HG03280 (cell line): ENCODE results near the gene BEGAIN.

ENCODE experiments used
- ATAC-seq: cut with Tn5 transposase; IDR thresholded peaks from one replicate; pipeline ENCODE4 v1.9.1; 2021; ENCODE audit warnings: mild to moderate bottlenecking, moderate library complexity; ENCODE audit not compliant: unreplicated experiment

Gene BEGAIN

DNA sequence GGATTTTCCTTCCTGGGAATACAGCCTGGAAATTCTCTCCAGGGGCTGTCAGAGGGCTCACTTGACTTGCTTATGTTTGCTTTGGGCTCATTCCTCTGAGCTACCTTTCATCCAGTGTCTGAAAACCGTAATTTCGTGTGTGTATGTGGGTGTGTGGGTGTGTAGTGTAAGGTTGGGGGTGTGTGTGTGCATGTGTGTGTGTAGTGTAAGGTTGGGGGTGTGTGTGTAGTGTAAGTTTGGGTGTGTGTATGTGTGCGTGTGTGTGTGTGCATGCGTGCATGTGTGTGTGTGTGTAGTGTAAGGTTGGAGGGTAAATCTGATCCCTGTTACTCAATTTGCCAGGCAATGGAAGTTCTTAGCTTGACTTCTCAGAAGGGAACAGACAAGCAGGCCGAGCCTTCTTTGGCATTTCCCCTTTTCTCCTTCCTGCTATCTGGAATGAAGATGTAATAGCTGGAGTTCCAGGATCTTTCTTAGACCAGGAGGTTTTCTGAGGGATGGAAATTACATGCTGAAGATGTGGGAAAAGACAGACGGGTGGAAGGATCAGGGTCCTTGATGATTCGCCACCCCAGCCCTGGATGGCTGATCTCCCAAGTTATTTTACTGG lies 15.5 kb upstream of the BEGAIN start:
- ATAC-seq = no peak

DNA sequence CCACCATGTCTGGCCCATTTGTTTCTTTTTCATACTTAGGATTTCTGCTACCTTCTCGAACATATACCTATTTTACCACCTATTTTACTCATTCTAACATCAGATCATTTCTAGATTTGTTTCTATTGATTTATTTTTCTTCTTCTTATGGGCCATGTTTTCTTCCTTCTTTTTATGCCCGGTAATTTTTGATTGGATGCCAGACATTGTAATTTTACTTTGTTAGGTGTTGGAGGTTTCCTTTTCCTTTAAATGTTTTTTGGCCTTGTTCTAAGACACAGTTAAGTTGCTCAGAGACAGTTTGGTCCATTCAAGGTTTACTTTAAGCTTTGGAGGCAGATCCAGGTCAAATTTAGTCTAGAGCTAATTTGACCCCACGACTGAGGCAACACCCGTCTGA lies 14.7 kb upstream of the BEGAIN start:
- no peak for ATAC-seq

DNA sequence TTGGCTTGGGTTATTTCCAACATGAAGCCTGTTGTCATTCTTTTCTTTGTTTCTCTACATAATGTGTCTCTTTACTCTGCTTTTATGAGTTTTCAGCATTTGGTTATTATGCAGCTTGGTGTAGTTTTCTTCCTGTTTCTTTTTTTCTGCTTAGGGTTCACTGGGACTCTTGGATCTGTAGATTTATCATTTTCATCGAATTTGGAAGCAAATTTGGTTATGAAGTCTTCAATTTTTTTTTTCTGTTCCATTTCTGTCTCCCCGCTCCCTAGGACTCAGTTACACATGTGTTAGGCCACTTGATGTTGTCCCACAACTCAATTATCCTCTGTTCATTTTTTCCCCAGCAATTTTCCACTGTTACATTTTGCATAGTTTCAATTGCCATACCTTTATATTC lies 13.8 kb upstream of the BEGAIN start:
- no peak for ATAC-seq

DNA sequence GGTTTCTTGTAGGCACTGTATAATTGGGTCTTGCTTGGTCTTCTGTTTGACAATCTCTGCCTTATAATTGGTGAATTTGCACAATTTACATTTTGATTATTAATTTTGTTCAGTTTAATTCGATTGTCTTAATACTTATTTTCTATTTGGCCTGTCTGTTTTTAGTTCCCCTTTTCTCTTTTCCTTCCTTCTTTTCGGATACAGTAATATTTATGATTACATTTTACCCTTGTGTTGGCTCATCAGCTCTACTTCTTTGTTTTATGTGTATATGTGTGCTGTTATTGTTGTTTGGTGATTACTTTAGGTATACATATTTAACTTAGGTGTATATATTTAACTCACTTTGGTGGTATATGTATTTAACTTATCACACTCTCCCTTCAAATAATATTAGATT lies 12.8 kb upstream of the BEGAIN start:
- no peak for ATAC-seq

DNA sequence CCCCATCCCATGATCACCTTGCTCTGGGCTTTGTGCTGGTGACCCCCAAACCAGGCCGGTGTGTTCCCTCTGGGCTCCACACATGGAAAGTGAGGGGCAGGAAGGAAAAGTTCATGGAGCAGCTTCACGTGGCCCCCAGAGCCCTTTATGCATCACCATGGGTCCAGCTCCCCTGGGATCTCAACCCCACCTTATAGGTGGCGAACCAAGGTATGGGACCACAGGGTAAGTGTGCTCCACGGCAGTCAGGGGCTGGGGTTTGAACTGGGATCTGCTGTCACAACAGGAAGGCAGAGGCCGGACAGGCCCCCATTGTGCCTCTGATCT lies 7.4 kb upstream of the BEGAIN start:
- no peak for ATAC-seq

DNA sequence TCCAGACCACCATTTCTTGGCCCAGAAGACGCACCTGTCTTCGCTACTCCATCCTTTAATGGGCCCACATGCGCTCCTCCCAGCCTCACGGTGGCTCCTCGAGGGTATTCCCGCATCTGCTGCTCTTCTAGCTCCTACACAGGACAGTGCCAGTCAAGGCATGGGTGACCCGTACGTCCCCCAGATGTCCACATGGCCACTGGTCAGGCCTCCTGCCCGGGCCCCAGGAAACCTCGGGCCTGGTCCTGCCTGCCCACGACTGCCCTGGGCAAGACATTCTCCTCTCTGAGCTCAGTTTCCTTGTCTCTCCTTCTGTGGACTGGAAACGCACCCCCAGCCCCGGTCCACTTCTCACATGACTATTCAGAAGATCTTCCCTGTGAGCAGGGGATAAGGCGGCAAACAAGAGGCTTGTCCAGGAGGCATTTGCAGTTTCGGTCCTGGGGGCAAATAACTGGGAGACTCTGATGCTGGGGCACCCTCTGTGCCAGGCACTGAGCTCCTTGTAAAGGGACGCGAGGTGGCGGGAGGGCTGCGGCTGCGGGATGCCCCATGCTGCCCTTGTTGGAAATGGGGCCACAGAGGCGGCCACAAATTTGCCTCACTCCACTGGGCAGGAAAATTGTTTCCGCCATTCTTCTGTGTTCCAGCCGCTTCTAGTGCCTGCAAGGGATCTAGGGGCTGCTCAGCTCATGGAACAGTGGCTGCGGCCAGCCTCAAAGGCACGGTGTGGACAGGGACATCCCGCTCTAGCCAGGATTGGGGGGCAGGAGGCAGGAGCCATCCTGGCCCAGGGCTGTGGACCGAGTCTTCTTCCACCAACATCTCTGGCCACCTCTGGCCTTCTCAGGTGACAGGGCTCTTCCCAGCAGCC lies 6.8 kb upstream of the BEGAIN start:
- no peak for ATAC-seq

DNA sequence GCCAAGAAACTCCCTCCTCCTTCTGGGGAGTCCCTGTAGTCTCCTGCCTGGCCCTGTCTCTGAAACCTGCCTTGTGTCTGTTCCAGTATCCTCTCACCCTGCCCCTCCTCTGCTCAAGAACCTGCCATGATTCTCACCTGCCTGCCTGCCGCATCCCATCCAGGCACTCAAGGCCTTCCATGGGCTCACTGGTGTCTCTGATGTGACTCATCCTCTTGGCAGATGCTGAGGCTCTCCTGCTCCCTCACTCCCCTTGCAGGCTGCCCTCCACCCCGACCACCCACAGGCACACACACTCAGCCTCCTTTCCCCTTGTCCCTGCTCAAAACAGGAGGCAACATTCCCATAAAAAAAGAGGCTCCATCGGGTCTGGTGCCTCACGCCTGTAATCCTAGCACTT lies 5.8 kb upstream of the BEGAIN start:
- no peak for ATAC-seq

DNA sequence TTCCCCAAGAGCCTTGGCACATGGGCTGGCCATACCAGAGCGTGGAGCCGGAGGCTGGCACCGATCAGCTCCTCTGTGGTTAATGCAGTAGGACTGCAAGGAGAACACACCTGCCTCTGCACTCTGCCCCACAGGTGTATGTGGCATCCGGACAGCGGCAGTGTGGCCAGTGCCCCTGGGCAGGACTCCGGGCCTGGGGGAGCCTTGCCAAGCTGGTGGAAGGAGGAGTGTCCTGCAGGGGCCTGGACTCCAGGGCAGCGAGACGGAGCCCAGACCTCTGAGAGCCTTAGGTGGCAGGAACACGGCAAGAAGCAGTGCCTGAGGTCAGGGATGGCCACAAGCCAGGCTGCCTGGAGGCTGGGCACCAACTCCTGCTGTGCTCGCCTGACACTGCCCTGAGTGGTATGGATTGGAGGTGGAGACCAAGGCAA lies 5.3 kb upstream of the BEGAIN start:
- ATAC-seq = no peak

DNA sequence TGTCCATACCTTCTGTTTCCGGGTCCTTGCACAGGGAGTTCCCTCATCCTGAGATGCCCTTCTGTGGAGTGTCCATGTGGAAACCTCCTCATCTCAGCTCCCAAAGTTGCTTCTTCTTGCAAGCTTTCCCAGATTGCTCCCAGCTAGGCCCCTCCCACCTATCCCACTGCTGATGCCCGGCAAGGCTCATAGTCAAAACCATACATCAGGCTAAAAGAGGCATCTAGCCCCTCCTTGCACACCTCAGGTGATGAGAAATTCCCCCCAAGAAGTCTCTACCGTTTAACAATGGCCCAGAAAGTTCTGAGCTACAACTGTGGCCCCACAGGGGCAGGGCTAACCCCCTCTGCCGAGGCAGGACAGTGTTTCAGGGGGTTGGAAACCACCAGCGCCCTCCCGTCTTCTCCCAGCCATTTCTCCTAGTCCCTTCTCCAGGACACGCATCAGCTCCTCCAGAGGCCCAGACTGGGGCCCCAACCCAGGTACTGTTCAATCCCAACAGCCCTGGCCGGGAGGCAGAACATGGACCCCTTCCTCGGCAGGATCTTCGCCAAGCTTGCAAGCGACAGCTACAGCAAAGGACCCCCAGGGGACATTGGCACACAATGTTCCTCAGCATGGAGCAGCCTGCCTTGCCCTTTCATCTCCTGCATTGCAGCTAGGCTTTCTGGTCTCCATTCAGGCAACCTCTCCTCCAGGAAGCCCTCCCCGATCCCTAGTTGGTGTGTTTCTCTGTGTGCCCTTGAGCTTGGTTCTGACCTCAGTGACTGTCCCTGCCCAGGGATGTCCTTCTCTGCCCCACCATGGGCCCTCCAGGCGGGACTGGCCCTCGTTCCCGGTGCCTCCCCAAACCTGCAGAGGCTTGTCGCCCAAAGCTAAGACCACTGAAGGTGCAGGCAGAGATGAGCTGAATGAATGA lies 4.5 kb upstream of the BEGAIN start:
- no peak for ATAC-seq

DNA sequence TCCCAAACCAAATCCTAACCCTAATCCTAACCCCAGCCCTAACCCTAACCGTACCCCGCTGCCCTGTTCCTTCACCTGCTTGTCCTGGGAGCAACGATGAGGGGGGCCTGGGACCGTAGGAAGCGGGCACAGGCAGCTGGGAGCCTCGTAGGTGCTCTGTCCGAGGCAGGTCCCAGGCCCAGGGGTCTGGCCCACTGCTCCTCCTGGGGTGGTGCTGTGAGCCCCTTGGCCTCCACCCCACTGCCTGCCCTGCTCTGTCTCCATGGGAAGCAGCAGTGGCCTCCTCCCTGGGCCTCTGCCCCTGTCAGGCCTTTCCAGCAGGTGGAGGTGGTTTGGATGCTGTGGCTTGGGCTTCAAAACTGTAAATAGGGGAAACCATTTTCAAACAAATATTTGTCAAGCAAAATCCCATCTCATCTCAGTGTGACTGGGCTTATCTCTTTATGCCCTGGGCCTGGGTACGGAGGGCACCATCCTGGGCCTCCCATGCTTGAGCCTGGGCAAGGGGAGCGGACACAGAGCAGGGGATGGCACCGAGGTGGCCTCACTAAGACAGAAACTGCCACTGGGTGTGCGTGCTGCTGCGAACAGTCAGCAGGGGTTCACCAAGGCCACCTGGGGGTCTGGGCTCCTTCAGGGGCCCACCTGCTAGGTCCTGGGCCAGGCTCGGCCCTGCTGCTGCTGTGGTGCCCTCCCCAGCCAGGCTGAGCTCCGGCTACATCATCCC lies 3.7 kb upstream of the BEGAIN start:
- ATAC-seq = no peak

DNA sequence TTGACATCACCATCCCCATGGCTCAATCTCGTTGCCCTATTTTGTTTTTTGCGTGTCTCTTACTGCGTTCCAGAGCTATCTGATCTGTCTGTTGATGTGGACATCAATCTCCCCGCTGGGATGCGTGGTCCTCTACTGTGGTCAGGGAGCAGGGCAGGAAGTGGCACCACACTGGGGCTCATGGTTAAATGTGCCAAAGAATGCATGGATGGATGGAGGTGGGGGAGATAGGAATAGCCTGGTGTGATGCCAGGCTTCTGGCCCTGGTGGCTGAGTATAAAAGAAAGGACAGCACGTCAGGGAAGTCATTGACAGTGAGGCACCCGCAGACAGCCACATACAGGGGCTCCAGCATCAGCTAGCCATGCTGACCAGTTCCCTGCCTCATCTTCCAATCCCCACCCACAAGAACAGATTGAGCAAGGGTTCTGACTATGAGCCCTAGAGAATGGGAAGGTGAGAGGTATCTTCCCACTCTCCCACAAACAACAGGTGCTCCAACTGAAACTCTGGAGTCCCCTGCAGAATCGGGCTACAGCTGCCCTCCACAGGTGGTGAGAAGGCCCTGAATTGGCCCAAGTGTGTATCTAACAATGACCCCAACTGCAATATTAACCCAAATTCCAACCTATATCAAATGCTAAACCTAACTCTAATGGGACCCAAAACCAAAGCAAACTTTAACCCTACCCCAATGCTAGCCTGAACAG lies 2.7 kb upstream of the BEGAIN start:
- no peak for ATAC-seq

DNA sequence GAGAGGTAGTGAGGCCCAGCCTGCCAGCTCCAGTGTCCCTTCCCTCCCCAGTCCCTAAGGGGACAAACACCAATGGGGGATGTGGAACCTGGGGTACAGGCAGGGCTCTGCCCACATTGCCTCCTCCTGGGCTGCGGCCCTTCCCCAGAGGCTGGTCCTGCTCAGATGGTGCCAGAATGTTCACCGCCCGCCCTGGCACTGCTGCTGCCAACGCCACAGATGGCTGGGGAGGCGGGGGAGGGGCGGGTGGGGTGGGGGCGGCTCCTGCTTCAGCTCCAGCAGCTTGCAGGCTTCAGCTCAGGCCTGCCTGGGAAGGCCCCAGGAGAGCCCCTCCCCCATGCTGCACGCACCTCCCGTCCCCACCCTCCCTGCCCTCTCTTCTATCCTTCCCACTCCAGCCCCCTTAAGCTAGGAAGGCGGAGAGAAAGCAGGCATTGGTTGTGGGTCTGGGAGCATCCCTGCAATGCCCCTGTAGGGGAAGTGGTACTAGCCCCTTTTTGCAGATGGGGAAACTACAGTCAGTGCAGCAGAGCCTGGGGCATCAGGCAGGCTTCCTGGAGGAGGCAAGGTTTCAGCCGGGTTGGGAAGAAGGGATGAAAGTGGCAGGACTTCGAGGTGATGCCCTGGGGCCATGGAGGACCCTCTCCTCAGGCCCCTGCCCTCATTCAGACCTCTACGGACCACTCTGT lies 2.0 kb upstream of the BEGAIN start:
- no peak for ATAC-seq

DNA sequence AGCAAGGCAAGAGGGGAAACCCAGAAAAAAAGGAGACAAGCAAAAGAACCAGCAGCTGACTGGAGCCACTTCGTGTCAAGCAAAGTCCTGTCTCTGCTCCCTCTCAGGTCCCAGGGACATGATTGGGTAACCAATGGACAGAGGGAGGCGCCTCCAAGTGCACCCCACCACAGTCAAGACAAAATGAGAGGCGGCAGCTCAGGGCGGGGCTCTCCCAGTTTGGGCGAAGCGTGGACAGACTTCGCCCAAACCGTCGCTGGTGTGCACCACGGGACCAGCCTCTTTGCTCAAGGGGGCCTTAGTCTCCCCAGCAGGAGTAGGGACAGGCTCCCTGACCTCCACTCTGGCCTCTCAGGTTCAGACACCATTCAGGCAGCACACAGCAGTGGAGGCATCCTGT lies 1.5 kb upstream of the BEGAIN start:
- no peak for ATAC-seq

DNA sequence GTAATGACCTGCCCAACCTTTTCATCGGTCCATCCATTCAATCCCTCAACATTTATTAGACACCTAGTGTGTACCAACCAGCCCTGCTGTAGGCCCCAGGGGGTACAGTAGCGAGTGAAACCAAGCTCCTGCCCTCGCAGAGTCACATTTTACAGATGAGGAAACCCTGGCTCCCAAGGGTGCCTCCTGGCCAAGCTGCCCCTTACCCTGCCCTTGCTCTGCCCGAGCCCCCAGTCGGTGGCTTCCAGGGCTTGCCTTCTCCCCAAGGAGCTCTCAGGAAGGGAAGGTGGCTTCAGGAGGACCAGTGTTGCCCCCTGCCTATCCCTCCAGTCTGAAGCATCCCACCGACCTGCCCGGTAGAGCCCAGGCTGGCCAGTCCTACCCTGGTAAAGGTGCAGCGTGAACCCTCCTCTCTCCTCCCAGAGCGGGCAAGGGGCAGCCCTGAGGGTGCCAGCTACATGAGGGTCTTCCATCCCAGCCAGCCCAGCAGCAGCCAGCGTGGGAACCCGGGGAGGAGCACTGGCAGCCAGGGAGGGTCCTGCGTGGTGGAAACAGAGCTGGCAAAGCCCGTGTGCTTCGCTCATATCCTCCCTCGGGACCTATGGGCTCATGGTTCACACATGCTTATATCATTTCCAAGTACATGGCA lies 670 bp upstream of the BEGAIN start:
- no peak for ATAC-seq

DNA sequence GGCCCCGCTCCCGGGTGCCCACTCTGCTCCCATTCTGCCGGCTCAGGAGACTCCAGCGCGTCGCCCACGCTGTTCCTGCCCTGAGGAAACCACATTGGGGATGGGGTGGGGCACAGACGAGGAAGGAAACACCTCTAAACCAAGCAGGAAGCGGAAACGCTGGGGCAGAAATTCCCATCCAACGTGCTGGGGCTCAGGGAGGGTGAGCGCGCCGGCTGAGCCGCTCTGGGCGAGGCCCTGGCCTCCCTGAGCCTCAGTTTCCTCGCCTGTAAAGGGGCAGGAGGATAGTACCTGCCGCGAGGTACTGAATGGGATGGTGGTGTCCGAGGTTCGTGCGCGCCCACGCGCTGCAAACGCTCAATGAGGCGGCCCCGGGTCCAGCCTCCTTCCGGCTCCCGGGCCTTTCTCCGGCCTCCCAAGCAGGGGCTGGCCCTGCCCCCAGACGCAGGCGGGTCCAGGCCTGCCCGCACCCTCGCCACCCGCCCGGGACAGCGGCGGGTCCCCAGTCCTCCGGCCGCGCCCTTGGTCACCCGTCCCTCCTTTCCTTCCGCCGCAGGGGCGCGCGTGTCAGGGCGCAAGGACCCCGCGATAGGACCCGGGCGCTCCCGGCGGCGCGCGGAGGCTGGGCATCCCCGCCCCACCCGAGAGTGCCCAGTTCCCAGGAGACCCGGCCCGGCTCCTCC lies 673 bp downstream of the BEGAIN start:
- ATAC-seq = no peak

DNA sequence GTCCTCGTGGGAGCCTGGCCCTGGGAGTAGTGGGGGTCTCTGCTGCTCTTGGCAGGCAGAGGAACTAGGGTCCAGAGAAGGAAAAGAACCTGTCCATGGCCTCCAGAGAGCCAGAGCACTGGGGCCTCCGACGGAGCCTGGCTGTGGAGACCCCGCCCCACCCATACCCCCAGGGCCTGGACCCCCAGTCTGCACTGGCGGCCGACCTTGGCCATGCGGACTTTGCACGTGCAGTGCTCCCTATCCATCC lies 1.1 kb downstream of the BEGAIN start:
- no peak for ATAC-seq

DNA sequence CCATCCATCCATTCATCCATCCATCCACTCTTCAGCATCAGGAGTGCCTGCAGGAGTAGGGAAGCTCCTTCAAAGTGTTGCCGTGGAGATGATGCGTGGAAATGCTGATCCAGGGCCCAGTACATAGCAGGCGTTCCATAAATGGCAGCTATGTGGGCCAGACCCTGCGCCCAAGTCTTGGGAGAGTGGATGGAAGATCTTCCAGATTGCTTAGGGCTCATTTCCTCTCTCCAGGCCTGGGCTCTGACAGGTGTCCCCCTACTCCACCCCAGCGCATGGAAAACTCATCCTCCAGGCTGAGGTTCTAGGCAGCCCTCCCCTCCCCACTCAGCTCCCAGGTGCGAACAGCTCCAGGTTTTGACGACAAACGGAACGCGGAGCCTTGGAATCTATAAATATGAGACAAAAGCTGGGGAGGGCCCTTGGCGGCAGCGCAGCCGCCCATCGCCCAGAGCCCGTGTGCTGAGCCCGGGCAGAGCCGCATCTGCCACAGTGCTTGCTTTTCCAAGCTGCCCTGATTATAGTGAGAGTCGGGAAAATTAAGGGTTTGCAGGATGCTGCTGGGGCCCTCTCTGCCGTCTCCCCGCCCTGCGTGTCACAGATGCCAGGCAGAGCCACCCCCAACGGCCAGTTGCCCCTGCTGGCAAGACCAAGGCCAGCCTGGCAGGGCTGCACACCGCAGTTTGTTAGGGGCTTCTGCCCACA lies 1.6 kb downstream of the BEGAIN start:
- no peak for ATAC-seq
